IPS-15b (cell line): ENCODE results near the gene ACP4.
A peak's percentile ranks its signal among the peaks of the same experiment; 100 is the strongest.

Experiments used
- H3K27me3 ChIP-seq: one replicate; pipeline ENCODE4 v1.6.1; 2013; ENCODE audit warnings: low read length; ENCODE audit not compliant: control insufficient read depth, insufficient read depth
- H3K36me3 ChIP-seq: one replicate; pipeline ENCODE4 v1.6.1; 2013; ENCODE audit warnings: low read length; ENCODE audit not compliant: control insufficient read depth, insufficient read depth
- H3K4me1 ChIP-seq: one replicate; pipeline ENCODE4 v1.6.1; 2013; ENCODE audit warnings: mild to moderate bottlenecking, low read length; ENCODE audit not compliant: control insufficient read depth, insufficient read depth
- H3K4me3 ChIP-seq: one replicate; pipeline ENCODE4 v1.5.1; 2013; ENCODE audit warnings: low read depth, low read length
- H3K9ac ChIP-seq: one replicate; pipeline ENCODE4 v1.6.1; 2013; ENCODE audit warnings: low read depth, mild to moderate bottlenecking, low read length
- H3K9me3 ChIP-seq: one replicate; pipeline ENCODE4 v1.6.1; 2013; ENCODE audit warnings: mild to moderate bottlenecking, low read length; ENCODE audit not compliant: control insufficient read depth, insufficient read depth

ACP4 gene

GRCh38 chr19:50832666-50833065, 42.5 kb downstream of the ACP4 start:
- no peak overlapping the region for H3K9ac ChIP-seq
- H3K4me3 ChIP-seq, result no peak overlapping the region
- H3K9me3 ChIP-seq, result no peaks in the 10 kb centered on the region
- H3K36me3 ChIP-seq, result no peaks in the 10 kb centered on the region
- no peaks in the 10 kb centered on the region for H3K4me1 ChIP-seq
- H3K27me3 ChIP-seq, result peaks cover 42% of the 10 kb centered on the region

GRCh38 chr19:50833117-50833801, 43.0 kb downstream of the ACP4 start, which contains the start of gene KLK15:
Gene KLK15 (minus strand): TSS chr19:50833574. CDS start chr19:50831492, 2,082 bp downstream.
- Histone ChIP-seq H3K9me3 (no peaks in the 10 kb centered on the region), H3K36me3 (no peaks in the 10 kb centered on the region), H3K4me1 (no peaks in the 10 kb centered on the region), H3K4me3 (no peak within 1 kb of the TSS), H3K9ac (no peak within 1 kb of the TSS), H3K27me3 (peaks cover 43% of the 10 kb centered on the region)

GRCh38 chr19:50833802-50834167, 43.6 kb downstream of the ACP4 start:
- H3K9me3 ChIP-seq, result no peaks in the 10 kb centered on the region
- H3K27me3 ChIP-seq, result peaks cover 43% of the 10 kb centered on the region
- no peaks in the 10 kb centered on the region for H3K4me1 ChIP-seq
- H3K4me3 ChIP-seq, result no peak overlapping the region
- no peak overlapping the region for H3K9ac ChIP-seq
- no peaks in the 10 kb centered on the region for H3K36me3 ChIP-seq

- H3K27me3 ChIP-seq, result peaks cover 48% of the 10 kb centered on the region
- no peaks in the 10 kb centered on the region for H3K4me1 ChIP-seq
- H3K4me3 ChIP-seq, result peak overlapping the region; percentile 87
- no peaks in the 10 kb centered on the region for H3K9me3 ChIP-seq
- H3K9ac ChIP-seq, result no peak overlapping the region
- no peaks in the 10 kb centered on the region for H3K36me3 ChIP-seq
Measured at GRCh38 chr19:50835103-50835784, 45.0 kb downstream of the ACP4 start.

- Histone ChIP-seq H3K9me3 (no peaks in the 10 kb centered on the region), H3K9ac (peak overlapping the region; percentile 60), H3K4me3 (peak overlapping the region; percentile 87), H3K27me3 (peaks cover 55% of the 10 kb centered on the region), H3K36me3 (no peaks in the 10 kb centered on the region), H3K4me1 (no peaks in the 10 kb centered on the region)
Measured at GRCh38 chr19:50835785-50836542, 45.7 kb downstream of the ACP4 start.

GRCh38 chr19:50836543-50837195, 46.5 kb downstream of the ACP4 start:
- Histone ChIP-seq H3K36me3 (no peaks in the 10 kb centered on the region), H3K4me1 (no peaks in the 10 kb centered on the region), H3K9ac (peak overlapping the region; percentile 54), H3K27me3 (peaks cover 59% of the 10 kb centered on the region), H3K4me3 (peak overlapping the region; percentile 87), H3K9me3 (no peaks in the 10 kb centered on the region)

GRCh38 chr19:50837300-50837699, 47.1 kb downstream of the ACP4 start:
- Histone ChIP-seq H3K4me3 (no peak overlapping the region), H3K9ac (no peak overlapping the region), H3K27me3 (peaks cover 66% of the 10 kb centered on the region), H3K36me3 (no peaks in the 10 kb centered on the region), H3K4me1 (no peaks in the 10 kb centered on the region), H3K9me3 (no peaks in the 10 kb centered on the region)

GRCh38 chr19:50838239-50838638, 48.0 kb downstream of the ACP4 start:
- H3K9ac ChIP-seq, result no peak overlapping the region
- H3K9me3 ChIP-seq, result no peaks in the 10 kb centered on the region

GRCh38 chr19:50839712-50840655, 49.8 kb downstream of the ACP4 start:
- Histone ChIP-seq H3K4me1 (peaks cover 5% of the 10 kb centered on the region), H3K36me3 (no peaks in the 10 kb centered on the region), H3K27me3 (peaks cover 74% of the 10 kb centered on the region), H3K4me3 (no peak overlapping the region), H3K9me3 (no peaks in the 10 kb centered on the region), H3K9ac (no peak overlapping the region)

More at GRCh38 chr19:50838239-50838638, 48.0 kb downstream of the ACP4 start:
- H3K36me3 ChIP-seq, result no peaks in the 10 kb centered on the region
- H3K4me1 ChIP-seq, result no peaks in the 10 kb centered on the region
- H3K27me3 ChIP-seq, result peaks cover 70% of the 10 kb centered on the region
- no peak overlapping the region for H3K4me3 ChIP-seq

- Histone ChIP-seq H3K27me3 (peaks cover 67% of the 10 kb centered on the region), H3K9me3 (no peaks in the 10 kb centered on the region), H3K9ac (no peak overlapping the region), H3K4me3 (no peak overlapping the region), H3K4me1 (peaks cover 5% of the 10 kb centered on the region), H3K36me3 (no peaks in the 10 kb centered on the region)
Measured at GRCh38 chr19:50842130-50842529, 51.9 kb downstream of the ACP4 start.
